Activated CD8-positive, alpha-beta memory T cell treated with anti-CD3 and anti-CD28 coated beads for 24 hours (primary cell): ENCODE results near the gene UBAC2.
A peak's percentile ranks its signal among the peaks of the same experiment; 100 is the strongest.
"Not testable (repeated sequence)": the region's sequence is repeated elsewhere in the genome, so short reads cannot be mapped to it uniquely, and the experiment has no call there.

Experiments
- DNase-seq: peaks from one replicate; pipeline ENCODE4 v3.0.0-alpha.2; 2020

Gene UBAC2

GRCh38 chr13:99190147-99190985, 10.3 kb upstream of the UBAC2 start:
- DNase-seq: no peak

- DNase-seq: no peak
Observed at GRCh38 chr13:99191336-99191899, 9.2 kb upstream of the UBAC2 start.

DNA sequence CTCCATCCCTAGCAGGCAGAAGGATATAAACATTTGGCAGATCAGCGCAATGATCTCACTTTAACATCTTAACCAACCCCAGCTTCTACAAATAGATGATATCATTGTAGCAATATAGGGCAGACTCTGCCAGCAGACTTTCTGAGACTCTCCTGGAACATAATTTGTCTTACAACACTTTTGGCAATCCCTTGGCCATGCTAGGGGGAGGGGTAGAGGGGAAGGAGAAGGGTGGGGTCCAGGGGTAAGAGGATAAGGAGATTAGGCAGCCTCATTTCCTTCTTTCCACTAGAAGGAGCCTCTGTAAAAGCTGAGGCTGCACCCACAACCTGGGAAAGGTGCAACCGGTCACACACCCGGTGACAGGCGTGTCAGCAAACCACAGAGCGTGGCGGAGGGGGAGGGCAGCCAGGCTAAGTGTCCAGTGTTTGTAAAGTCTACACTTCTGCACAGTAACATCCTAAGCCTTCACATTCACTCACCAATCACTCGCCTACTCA, 8.7 kb upstream of the UBAC2 start:
- no peak for DNase-seq

DNA sequence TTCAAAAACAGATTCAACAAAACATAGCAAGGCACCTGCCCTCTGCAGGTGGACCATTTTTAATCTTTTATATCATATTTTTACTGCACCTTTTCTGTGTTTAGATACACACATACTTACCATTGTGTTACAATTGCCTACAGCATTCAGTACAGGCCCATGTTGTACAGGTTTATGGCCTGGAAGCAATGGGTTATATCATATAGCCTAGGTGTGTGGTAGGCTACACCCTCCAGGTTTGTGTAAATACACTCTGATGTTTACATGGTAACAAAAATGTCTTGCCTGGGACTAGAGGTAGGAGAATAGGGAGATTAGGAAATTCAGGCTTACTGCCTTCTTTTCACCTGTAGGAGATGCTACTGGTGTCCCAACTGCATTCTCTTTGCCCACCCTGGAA, 8.2 kb upstream of the UBAC2 start:
- no peak for DNase-seq

DNA sequence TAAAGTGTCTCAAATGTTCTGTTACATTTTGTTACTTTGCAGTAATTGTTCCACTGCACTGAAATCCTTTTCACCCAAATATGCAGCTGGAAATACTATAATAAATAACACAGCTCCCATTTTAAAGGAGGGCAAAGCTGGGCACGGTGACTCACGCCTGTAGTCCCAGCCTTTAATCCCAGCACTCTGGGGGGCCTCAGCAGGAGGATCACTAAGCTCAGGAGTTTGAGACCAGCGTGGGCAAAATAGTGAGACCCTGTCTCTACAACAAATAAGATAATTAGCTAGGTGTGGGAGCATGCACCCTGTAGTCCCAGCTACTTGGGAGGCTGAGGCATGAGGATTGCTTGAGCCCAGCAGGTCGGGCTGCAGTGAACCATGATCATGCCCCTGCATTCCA, 7.5 kb upstream of the UBAC2 start:
- DNase-seq: no peak

GRCh38 chr13:99196466-99197116, 4.1 kb upstream of the UBAC2 start:
- no peak for DNase-seq

GRCh38 chr13:99197117-99197651, 3.5 kb upstream of the UBAC2 start:
- peak; percentile 53 for DNase-seq

- DNase-seq: no peak
Observed at GRCh38 chr13:99199541-99200431, 868 bp upstream of the UBAC2 start.

- DNase-seq: peak; percentile 67
Observed at GRCh38 chr13:99203601-99204579, 3.2 kb downstream of the UBAC2 start.

GRCh38 chr13:99205621-99206220, 5.1 kb downstream of the UBAC2 start:
- peak; percentile 53 for DNase-seq

GRCh38 chr13:99206226-99206625, 5.6 kb downstream of the UBAC2 start:
- no peak for DNase-seq

DNA sequence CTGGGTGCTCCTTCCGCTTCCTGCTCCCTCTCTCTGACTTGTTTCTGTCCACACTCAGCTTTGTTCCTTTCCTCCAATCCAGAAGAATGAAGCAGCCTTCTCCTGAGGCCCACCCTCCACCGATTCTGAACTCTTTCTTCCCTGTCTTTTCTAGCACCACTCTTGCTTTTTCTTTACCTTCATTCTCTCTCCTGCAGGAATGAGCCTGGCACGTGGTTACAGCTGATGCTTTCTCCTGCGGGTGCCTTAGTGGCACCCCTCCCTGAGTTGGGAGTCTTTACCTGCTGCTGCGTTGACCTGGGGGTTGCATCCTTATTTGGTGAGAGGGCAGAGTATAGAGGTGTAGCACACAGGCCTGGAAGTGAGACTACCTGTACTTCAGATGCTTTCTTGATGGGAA, 6.2 kb downstream of the UBAC2 start:
- DNase-seq: peak; percentile 55

GRCh38 chr13:99207511-99207910, 6.9 kb downstream of the UBAC2 start:
- DNase-seq: no peak

- DNase-seq: no peak
Observed at GRCh38 chr13:99208185-99208584, 7.5 kb downstream of the UBAC2 start.

DNA sequence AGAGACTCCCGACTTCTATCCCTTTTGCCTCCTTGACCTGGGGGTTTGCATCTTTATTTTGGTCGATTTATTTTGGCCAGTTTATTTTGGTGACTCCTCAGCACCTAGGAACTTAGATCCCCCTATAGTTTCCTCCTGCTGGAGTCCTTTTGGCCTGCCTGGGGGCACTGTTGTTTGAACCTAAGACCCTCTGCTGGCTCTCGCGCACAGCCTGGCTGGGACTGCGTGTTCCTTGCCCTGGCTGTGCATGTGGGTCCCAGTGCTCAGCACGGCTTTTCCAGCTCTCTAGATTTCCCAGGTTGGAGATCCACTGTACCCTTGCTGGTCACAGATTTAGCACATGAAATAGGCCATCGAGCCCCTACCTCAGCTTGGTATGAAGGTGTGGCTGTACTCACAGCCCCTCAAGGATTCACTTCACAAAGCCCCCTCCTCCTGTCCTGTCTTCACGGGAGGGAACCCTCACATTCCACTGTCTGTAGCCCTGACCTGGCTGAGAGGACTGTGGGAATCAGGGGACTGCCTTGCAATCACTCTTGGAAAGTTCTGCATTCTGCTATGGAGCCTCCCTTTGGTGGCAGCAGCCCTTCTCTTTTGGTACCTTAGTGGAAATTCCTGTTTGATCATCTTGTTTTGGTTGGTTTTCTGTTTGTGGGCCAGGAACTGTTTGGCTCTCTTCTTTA, 8.3 kb downstream of the UBAC2 start:
- DNase-seq: peak; percentile 53

GRCh38 chr13:99210627-99211026, 10.0 kb downstream of the UBAC2 start:
- not testable (repeated sequence) for DNase-seq

DNA sequence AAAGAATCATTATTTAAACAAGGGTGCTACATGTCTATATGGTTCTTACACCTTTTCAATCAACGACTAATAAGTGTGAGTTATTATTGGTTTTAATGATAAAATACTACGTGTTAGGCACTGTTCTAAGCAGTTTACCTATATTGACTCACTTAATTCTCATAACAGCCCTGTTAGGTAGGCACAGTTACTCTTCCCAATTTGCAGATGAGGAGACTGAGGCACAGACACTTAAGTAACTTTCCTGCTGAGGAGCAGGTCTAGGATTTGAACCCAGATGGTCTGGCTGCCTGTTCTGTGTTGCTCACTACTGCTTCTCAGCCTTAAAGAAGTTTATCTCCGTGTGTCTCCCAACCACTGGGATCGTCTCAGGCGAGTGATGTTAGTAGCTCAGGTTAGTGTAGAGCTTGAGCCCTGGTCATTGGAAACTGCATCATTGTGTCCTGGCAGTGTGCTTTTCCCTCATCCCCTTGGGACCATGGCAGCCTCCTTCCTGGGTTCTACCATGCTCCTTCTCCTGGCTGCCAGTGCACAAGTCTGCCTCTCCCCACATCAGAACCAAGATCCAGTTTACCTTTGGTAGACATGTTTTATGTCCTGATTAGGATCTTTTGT, 10.9 kb downstream of the UBAC2 start:
- no peak for DNase-seq

DNA sequence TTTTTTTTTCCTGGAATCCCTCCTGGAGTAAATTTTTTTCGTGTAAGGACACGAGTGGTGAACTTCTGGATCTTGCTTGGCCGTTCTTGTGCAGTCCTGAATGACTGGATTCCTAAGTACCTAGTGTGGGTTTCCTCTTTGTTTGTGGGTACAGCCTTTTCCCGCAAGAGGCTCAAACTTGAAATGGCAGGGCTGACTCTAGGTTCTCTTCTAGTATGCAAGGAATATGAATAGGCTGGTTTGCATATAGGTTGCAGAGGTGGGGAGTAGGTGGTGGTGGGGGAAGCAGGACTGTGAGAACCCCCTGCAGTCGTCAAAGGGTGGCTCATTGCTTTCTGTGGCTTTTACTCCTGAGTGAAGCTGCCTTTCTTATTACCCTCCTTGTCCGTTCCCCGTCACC, 13.6 kb downstream of the UBAC2 start:
- DNase-seq: peak; percentile 74

GRCh38 chr13:99214731-99215130, 14.1 kb downstream of the UBAC2 start:
- no peak for DNase-seq
